Measurements from ENCODE around the gene C1orf105.
"Not testable (repeated sequence)": the region's sequence is repeated elsewhere in the genome, so short reads cannot be mapped to it uniquely, and the experiment has no call there.

C1orf105 gene

GRCh38 chr1:172476218-172476811, 55.8 kb downstream of the C1orf105 start:
- Mint-ChIP-seq H3K4me1 (peaks cover 15% of the 10 kb centered on the region), H3K9me3 (no peaks in the 10 kb centered on the region), H3K4me3 (no peak overlapping the region), H3K27ac (no peak overlapping the region), H3K27me3 (peaks cover 6% of the 10 kb centered on the region)
- no peak for DNase-seq
- no peak for ATAC-seq

DNA sequence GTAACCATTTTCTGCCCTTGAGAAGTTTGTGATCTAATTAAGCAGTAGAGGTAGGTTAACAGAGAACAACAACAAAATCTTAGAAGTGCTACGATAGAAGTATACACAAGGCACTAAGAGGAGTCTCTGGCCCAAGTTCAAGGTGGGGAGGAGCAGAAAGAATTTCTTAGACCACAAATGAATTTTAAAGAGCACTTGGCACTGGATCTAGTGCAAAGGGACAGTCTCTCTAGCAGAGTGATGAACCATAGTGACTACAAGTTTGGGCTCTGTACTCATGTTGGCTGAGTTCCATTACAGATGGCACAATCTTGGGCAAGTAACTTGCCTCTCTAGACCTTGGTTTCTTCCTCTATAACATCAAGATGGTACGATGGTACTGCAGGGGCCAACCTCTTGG, 56.7 kb downstream of the C1orf105 start:
- peaks cover 15% of the 10 kb centered on the region for H3K4me1 Mint-ChIP-seq
- peaks cover 6% of the 10 kb centered on the region for H3K27me3 Mint-ChIP-seq
- DNase-seq (no peak), ATAC-seq (no peak)
- H3K27ac Mint-ChIP-seq: no peak overlapping the region
- H3K4me3 Mint-ChIP-seq: no peak overlapping the region
- no peaks in the 10 kb centered on the region for H3K9me3 Mint-ChIP-seq

DNA sequence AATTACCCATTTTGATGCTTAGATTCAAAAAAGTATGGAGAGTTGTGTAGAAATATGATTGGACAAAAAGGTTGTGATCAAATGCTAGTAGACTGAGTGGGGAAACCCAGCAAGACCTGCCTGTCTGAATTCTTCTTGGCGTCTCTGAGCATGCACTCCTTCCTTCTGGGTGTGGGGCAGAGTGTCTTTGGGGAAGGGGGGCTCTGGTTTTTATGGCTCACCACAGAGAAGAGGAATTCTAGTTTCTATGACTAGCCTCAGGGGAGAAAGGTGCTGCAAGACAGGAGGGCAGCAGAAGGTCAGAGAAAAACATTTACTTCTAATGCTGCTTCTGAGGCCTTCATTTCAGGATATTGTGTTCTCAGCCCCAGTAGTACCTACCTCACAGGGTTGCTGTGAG, 57.3 kb downstream of the C1orf105 start:
- DNase-seq: no peak
- H3K27ac Mint-ChIP-seq: no peak overlapping the region
- H3K4me3 Mint-ChIP-seq: no peak overlapping the region
- H3K9me3 Mint-ChIP-seq: no peaks in the 10 kb centered on the region
- peaks cover 15% of the 10 kb centered on the region for H3K4me1 Mint-ChIP-seq
- ATAC-seq: no peak
- H3K27me3 Mint-ChIP-seq: peaks cover 6% of the 10 kb centered on the region

DNA sequence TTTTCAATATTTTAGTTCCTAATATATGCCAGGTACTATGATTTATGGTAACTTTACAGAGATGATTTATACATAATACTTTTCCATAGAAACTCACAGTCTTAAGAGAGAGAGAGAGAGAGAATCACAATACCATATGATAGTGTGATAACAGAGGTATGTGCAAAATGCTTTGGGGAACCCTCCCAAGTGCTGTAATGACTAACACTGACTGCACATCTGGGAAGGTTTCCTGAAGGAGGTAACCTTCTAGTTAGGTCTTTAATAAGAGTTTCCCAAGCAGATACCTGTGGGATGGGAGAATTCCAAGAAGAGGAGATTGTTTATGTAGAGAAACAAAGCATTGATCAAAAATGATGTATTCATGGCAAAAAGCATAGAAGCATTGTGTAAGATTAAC, 58.0 kb downstream of the C1orf105 start:
- Mint-ChIP-seq H3K27me3 (peaks cover 6% of the 10 kb centered on the region), H3K9me3 (no peaks in the 10 kb centered on the region), H3K4me3 (no peak overlapping the region), H3K27ac (no peak overlapping the region), H3K4me1 (peaks cover 15% of the 10 kb centered on the region)
- ATAC-seq (no peak), DNase-seq (no peak)

GRCh38 chr1:172480431-172480830, 59.9 kb downstream of the C1orf105 start:
- ATAC-seq (no peak), DNase-seq (no peak)
- Mint-ChIP-seq H3K4me1 (peaks cover 15% of the 10 kb centered on the region), H3K27ac (no peak overlapping the region), H3K4me3 (no peak overlapping the region), H3K9me3 (no peaks in the 10 kb centered on the region), H3K27me3 (peaks cover 11% of the 10 kb centered on the region)

DNA sequence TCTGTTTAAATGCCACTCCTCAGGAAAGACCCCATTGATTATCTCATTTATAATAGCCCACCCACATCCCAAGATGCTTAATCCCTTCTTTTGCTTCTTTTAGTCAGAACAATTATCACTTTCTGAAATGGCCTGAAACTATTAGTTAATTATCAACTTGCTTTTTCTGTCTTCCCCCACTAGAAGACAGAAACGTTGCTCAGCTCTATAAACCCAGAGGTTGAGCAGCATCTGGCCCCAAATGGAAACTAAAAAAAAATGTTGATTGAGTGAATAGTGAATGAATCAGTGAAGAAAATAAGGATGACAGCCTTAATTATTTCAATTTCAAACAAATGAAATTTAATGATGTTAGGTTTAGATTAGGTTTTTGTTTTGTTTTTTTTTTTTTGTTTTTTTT, 61.6 kb downstream of the C1orf105 start:
- ATAC-seq (no peak), DNase-seq (no peak)
- Mint-ChIP-seq H3K4me3 (no peak overlapping the region), H3K27me3 (peaks cover 14% of the 10 kb centered on the region), H3K27ac (no peak overlapping the region), H3K4me1 (peaks cover 15% of the 10 kb centered on the region), H3K9me3 (no peaks in the 10 kb centered on the region)

GRCh38 chr1:172483448-172483847, 63.0 kb downstream of the C1orf105 start:
- Mint-ChIP-seq H3K9me3 (no peaks in the 10 kb centered on the region), H3K4me1 (peaks cover 15% of the 10 kb centered on the region), H3K27me3 (peaks cover 7% of the 10 kb centered on the region), H3K4me3 (no peak overlapping the region), H3K27ac (no peak overlapping the region)
- no peak for DNase-seq
- no peak for ATAC-seq

DNA sequence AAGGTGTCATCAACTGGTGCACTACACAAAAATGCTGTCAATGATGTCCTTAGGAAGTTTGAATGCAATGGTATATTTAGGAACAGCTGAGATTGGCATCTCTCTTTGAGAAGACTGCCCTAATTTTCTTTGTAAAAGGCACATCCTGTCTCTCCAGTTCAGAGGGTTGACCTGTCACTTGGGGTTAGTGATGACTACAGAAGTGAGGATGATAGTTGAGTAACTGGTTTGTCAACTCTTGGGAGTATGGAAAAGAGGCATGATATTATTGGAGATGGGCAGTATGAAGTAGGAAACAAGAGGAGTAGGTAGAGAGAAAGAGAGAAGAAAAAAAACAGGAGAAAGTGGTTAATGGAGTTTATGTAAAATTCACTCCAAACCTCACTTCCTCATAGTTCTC, 63.8 kb downstream of the C1orf105 start:
- ATAC-seq (no peak), DNase-seq (no peak)
- Mint-ChIP-seq H3K9me3 (no peaks in the 10 kb centered on the region), H3K4me3 (no peak overlapping the region), H3K27ac (no peak overlapping the region), H3K27me3 (peaks cover 7% of the 10 kb centered on the region), H3K4me1 (peaks cover 15% of the 10 kb centered on the region)

DNA sequence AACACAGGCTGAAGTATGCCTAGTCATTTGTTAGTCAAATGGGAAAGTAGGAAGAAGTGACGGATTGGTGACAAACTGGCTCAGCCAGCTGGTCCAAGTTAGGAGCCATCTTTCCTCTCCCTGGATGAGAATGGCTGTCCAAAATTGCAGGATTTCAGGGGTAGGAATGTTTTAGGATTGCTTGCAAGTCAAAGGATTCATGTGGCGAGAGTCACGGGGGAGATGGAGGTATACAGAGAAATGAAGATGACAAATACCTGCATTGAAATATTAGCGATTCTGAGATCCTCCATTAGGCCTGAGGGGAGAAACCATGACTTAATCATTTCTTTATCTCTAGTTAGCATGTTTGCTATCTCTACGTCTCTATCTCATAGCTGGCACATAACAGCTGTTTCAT, 65.1 kb downstream of the C1orf105 start:
- Mint-ChIP-seq H3K27ac (no peak overlapping the region), H3K9me3 (no peaks in the 10 kb centered on the region), H3K4me3 (no peak overlapping the region), H3K4me1 (peaks cover 7% of the 10 kb centered on the region), H3K27me3 (peaks cover 12% of the 10 kb centered on the region)
- DNase-seq (no peak), ATAC-seq (no peak)

DNA sequence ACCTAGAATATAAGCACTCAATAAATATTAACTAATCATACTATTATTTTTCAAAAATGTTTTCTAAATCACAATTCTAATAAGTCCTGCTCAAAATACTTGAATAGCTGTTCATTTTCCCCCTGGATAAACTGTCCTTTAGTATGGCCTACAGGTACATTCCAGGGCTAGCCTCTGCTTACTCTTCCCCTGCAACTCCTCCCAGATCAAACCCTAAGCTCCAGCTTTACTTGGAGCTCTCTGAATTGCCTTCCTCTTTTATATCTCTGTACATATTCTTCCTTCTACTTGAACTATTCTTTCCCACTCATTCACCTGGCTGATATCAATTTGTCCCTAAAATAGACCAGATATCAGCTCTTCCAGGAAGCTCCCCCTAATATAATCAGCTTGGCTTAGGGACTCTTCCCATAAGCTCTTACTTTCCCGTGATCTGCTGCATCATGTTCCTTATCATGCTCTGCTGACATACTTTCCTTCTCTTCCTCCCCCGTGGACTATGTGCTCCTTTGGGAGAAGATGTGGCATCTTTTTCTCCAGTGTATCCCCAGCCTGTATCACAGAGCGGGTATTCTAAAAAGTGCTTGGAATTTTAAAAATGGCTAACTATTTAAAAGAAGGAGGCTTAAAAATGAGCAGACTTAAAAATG, 66.4 kb downstream of the C1orf105 start:
- Mint-ChIP-seq H3K9me3 (no peaks in the 10 kb centered on the region), H3K4me1 (peaks cover 5% of the 10 kb centered on the region), H3K4me3 (no peak overlapping the region), H3K27me3 (peaks cover 19% of the 10 kb centered on the region), H3K27ac (no peak overlapping the region)
- no peak for ATAC-seq
- no peak for DNase-seq

DNA sequence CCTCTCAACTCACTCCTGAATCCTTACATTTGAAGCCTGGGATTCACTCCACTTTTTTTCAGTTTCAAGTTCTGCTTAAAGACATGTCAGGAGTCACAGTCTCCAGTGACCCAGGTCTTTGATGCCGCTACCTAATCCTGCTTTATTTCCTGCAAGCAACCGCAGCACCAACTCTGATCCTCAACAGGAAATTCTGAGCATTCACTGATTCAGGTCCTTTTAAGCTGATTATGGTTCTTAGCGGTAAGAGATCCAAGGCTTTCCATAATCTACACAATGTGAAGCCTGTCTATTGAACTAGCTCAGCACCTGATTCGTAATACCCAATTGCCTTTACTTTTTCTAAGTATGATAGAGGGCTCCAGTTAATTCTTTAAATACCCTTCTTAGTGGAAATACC, 67.1 kb downstream of the C1orf105 start:
- H3K9me3 Mint-ChIP-seq: no peaks in the 10 kb centered on the region
- H3K27me3 Mint-ChIP-seq: peaks cover 25% of the 10 kb centered on the region
- no peak overlapping the region for H3K4me3 Mint-ChIP-seq
- H3K4me1 Mint-ChIP-seq: peaks cover 5% of the 10 kb centered on the region
- no peak for ATAC-seq
- DNase-seq: no peak
- H3K27ac Mint-ChIP-seq: no peak overlapping the region

- Mint-ChIP-seq H3K4me1 (peaks cover 5% of the 10 kb centered on the region), H3K4me3 (no peak overlapping the region), H3K27ac (no peak overlapping the region), H3K9me3 (no peaks in the 10 kb centered on the region), H3K27me3 (peaks cover 25% of the 10 kb centered on the region)
- ATAC-seq (no peak), DNase-seq (no peak)
Observed at GRCh38 chr1:172488393-172488792, 67.9 kb downstream of the C1orf105 start.

- peaks cover 5% of the 10 kb centered on the region for H3K4me1 Mint-ChIP-seq
- no peak overlapping the region for H3K27ac Mint-ChIP-seq
- DNase-seq (no peak), ATAC-seq (no peak)
- peaks cover 25% of the 10 kb centered on the region for H3K27me3 Mint-ChIP-seq
- no peaks in the 10 kb centered on the region for H3K9me3 Mint-ChIP-seq
- H3K4me3 Mint-ChIP-seq: no peak overlapping the region
Observed at GRCh38 chr1:172489847-172490246, 69.4 kb downstream of the C1orf105 start.

DNA sequence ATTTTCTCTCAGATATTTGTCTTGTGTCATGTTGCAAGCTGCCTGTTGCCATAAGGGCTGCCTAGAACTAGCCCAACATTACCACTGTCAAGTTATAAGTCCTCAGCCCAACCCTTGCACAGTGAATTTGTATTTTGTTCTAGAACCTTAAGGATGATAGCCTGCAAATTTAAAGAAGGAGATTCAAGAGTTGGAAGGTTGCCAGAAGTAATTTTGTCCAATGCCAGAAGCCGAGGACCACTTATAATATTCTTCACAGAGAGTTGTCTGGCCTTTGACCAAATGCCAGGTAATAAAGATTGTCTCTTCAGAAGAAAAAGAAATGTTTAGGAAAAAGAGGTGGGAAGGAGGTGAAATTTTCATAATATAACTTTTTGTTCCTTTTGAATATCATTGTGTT, 71.9 kb downstream of the C1orf105 start:
- DNase-seq: no peak
- H3K9me3 Mint-ChIP-seq: no peaks in the 10 kb centered on the region
- ATAC-seq: no peak
- H3K27me3 Mint-ChIP-seq: peaks cover 18% of the 10 kb centered on the region
- no peak overlapping the region for H3K4me3 Mint-ChIP-seq
- H3K4me1 Mint-ChIP-seq: peaks cover 5% of the 10 kb centered on the region
- H3K27ac Mint-ChIP-seq: no peak overlapping the region

DNA sequence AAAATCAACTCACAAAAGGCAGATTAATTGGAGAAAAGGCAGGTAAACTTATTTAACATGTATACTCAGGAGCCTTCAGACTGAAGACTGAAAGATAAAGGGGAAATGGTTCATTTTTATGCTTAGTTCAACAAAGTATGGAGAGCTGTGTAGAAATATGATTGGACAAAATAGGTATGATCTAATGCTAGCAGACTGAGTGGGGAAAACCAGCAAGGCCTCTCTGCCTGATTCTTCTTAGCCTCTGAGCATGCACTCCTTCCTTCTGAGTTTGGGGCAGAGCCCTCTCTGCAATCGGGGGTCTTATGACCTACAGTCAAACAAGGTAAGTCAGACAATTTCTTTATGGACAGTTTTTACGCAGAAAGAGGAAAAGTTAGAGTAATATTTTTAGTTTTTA, 73.7 kb downstream of the C1orf105 start:
- no peak for DNase-seq
- Mint-ChIP-seq H3K4me3 (no peak overlapping the region), H3K9me3 (no peaks in the 10 kb centered on the region), H3K27me3 (peaks cover 18% of the 10 kb centered on the region), H3K4me1 (no peaks in the 10 kb centered on the region), H3K27ac (no peak overlapping the region)
- no peak for ATAC-seq

- not testable (repeated sequence) for H3K4me1 Mint-ChIP-seq, H3K4me3 Mint-ChIP-seq, H3K27me3 Mint-ChIP-seq, H3K9me3 Mint-ChIP-seq, H3K27ac Mint-ChIP-seq, DNase-seq, ATAC-seq
Observed at GRCh38 chr1:172496127-172496526, 75.6 kb downstream of the C1orf105 start.

GRCh38 chr1:172496678-172497077, 76.2 kb downstream of the C1orf105 start:
- Mint-ChIP-seq H3K4me1 (no peaks in the 10 kb centered on the region), H3K27ac (no peak overlapping the region), H3K27me3 (peaks cover 8% of the 10 kb centered on the region), H3K4me3 (no peak overlapping the region), H3K9me3 (no peaks in the 10 kb centered on the region)
- ATAC-seq (no peak), DNase-seq (no peak)
